SJCRH30 (cell line): ENCODE measurements around the gene MYOF. TPM values are rescaled to one million over a fixed set of nuclear protein-coding genes. Genes with fewer than 3 reads are reported as not detected.
"Not testable (repeated sequence)": the region's sequence is repeated elsewhere in the genome, so short reads cannot be mapped to it uniquely, and the experiment has no call there.

ENCODE experiments used
- DNase-seq, 2 experiments: peaks; one replicate each; pipeline ENCODE4 v3.0.0-alpha.2; 2015 to 2020
- H3K27ac ChIP-seq: fragments of 250-450 bp; sonication (Bioruptor Pico); 2 replicates; pipeline ENCODE4 v1.5.1; 2020; ENCODE audit warnings: mild to moderate bottlenecking, moderate library complexity
- H3K27me3 ChIP-seq: fragments of 250-450 bp; sonication (Bioruptor Pico); 2 replicates; pipeline ENCODE4 v1.5.1; 2020; ENCODE audit warnings: mild to moderate bottlenecking, moderate library complexity
- H3K36me3 ChIP-seq: fragments of 250-450 bp; sonication (Bioruptor Pico); 2 replicates; pipeline ENCODE4 v1.5.1; 2020; ENCODE audit warnings: mild to moderate bottlenecking, moderate library complexity
- H3K4me1 ChIP-seq: fragments of 250-450 bp; sonication (Bioruptor Pico); 2 replicates; pipeline ENCODE4 v1.5.1; 2020; ENCODE audit warnings: mild to moderate bottlenecking, moderate library complexity
- H3K4me3 ChIP-seq: fragments of 250-450 bp; sonication (Bioruptor Pico); 2 replicates; pipeline ENCODE4 v1.5.1; 2020; ENCODE audit warnings: mild to moderate bottlenecking, moderate library complexity
- H3K9me3 ChIP-seq: fragments of 250-450 bp; sonication (Bioruptor Pico); replicated peaks from 2 replicates; pipeline ENCODE4 v1.5.1; 2020; ENCODE audit warnings: mild to moderate bottlenecking, moderate library complexity
- total RNA-seq: library from RNA; depleted of rRNA; stranded (reverse); fragments of >200 nt; shearing (Covaris generic); gene quantifications from 2 replicates; pipeline ENCODE4 v1.2.3, GENCODE V29; 2014

The MYOF gene
- total RNA-seq, 1 experiment from 2014 or later = 4.2 TPM

DNA sequence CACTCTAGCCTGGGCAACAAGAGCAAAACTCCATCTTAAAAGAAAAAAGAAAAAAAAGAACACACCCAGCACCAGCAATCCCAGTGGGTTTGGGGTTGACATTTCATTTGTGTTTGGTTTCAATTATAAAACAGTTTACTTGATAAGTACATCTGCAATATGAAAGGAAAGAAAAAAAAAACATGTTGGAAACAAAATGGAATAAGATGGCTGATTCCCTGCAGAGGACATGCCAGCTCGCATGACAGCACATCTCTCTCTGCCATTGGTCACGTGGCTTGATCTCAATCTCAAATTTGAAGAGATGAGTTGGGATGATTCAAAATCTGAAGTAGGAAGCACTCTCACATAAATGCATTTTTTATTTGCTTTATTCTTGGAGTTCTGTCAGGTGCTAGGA lies 28.0 kb downstream of the MYOF start:
- H3K27ac ChIP-seq = no peak overlapping the region
- no peak for DNase-seq
- no peaks in the 10 kb centered on the region for H3K9me3 ChIP-seq
- no peaks in the 10 kb centered on the region for H3K27me3 ChIP-seq
- H3K4me1 ChIP-seq = peaks cover 8% of the 10 kb centered on the region
- H3K4me3 ChIP-seq = no peak overlapping the region
- no peaks in the 10 kb centered on the region for H3K36me3 ChIP-seq

- no peak for DNase-seq
- Histone ChIP-seq H3K4me3 (no peak overlapping the region), H3K27me3 (no peaks in the 10 kb centered on the region), H3K27ac (no peak overlapping the region), H3K9me3 (no peaks in the 10 kb centered on the region), H3K36me3 (no peaks in the 10 kb centered on the region), H3K4me1 (no peaks in the 10 kb centered on the region)
These were observed 30.0 kb downstream of the MYOF start for GRCh38 chr10:93452143-93452542.

DNA sequence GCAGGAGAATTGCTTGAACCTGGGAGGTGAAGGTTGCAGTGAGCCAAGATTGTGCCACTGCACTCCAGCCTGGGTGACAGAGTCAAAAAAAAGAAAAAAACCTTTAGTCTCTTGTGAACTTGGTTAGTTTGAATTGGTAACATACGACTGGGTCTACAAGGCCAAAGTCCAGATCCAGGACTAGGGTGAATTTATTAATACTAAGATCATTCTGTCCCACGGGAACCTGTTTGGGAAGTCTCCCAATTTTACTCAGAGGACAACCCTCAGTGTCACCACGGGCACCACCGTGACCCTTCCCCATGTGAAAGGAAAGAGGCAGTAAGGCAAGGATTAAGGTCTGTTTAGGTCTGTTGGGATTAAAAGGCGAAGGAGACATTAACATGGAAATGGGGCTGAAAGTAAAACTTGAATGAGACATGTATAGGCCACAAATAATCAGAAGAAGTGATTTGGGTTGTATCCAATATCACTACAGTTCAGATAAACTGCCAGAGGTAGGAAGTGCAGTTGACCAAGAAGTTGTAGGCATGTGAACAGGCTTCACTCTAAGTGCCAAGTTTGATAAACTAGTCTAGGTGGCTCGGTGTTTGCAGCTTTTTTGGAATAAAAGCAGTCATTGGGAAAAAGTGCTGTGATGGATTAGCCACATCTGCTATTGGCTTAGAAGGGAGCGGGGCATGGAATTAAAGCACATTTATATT lies 30.7 kb downstream of the MYOF start:
- no peak for DNase-seq
- no peaks in the 10 kb centered on the region for H3K4me1 ChIP-seq
- no peak overlapping the region for H3K27ac ChIP-seq
- H3K36me3 ChIP-seq = no peaks in the 10 kb centered on the region
- H3K27me3 ChIP-seq = no peaks in the 10 kb centered on the region
- no peak overlapping the region for H3K4me3 ChIP-seq
- no peaks in the 10 kb centered on the region for H3K9me3 ChIP-seq

DNA sequence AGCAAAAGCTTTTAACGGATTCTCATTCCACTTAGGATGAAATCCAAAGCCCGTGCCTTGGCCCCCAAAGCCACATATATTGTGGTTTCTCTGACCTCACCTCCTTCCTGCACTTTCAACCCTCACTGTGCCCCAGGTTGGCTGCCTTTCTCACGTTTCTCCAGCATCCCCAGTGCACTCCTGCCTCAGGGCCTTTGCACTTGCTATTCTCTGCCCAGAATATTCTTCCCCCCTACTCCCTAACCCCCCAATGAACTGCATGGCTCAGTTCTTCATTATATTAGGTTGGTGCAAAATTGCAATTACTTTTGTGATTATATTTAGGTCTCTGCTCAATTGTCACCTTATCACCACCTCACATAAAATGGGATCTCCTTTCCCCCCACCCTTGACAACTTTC lies 34.2 kb downstream of the MYOF start:
- Histone ChIP-seq H3K27me3 (no peaks in the 10 kb centered on the region), H3K4me1 (peaks cover 11% of the 10 kb centered on the region), H3K4me3 (no peak overlapping the region), H3K27ac (no peak overlapping the region), H3K36me3 (no peaks in the 10 kb centered on the region), H3K9me3 (no peaks in the 10 kb centered on the region)
- DNase-seq = no peak

GRCh38 chr10:93447019-93447418 lies 35.1 kb downstream of the MYOF start:
- no peak for DNase-seq
- Histone ChIP-seq H3K36me3 (no peaks in the 10 kb centered on the region), H3K27ac (no peak overlapping the region)

GRCh38 chr10:93445978-93446720 lies 36.0 kb downstream of the MYOF start:
- H3K4me1 ChIP-seq = peaks cover 11% of the 10 kb centered on the region
- H3K27ac ChIP-seq = no peak overlapping the region
- H3K9me3 ChIP-seq = no peaks in the 10 kb centered on the region
- no peaks in the 10 kb centered on the region for H3K27me3 ChIP-seq
- H3K4me3 ChIP-seq = no peak overlapping the region
- no peaks in the 10 kb centered on the region for H3K36me3 ChIP-seq
- DNase-seq = no peak

More at GRCh38 chr10:93447019-93447418, 35.1 kb downstream of the MYOF start:
- no peaks in the 10 kb centered on the region for H3K9me3 ChIP-seq
- H3K4me3 ChIP-seq = no peak overlapping the region
- no peaks in the 10 kb centered on the region for H3K27me3 ChIP-seq
- H3K4me1 ChIP-seq = peaks cover 11% of the 10 kb centered on the region

- DNase-seq = peak; percentile 93 to 94
- no peak overlapping the region for H3K4me3 ChIP-seq
- H3K27ac ChIP-seq = peak overlapping the region; percentile 26; the same call in 1 of the 2 replicates
These were observed 36.8 kb downstream of the MYOF start for GRCh38 chr10:93445097-93445960.

GRCh38 chr10:93443481-93443880 lies 38.7 kb downstream of the MYOF start:
- no peaks in the 10 kb centered on the region for H3K36me3 ChIP-seq
- DNase-seq = no peak
- no peak overlapping the region for H3K4me3 ChIP-seq
- H3K27ac ChIP-seq = no peak overlapping the region
- H3K27me3 ChIP-seq = no peaks in the 10 kb centered on the region
- H3K9me3 ChIP-seq = no peaks in the 10 kb centered on the region
- H3K4me1 ChIP-seq = peaks cover 11% of the 10 kb centered on the region

More at GRCh38 chr10:93445097-93445960, 36.8 kb downstream of the MYOF start:
- Histone ChIP-seq H3K4me1 (peaks cover 11% of the 10 kb centered on the region), H3K9me3 (no peaks in the 10 kb centered on the region), H3K27me3 (no peaks in the 10 kb centered on the region), H3K36me3 (no peaks in the 10 kb centered on the region)

- not testable (repeated sequence) for H3K9me3 ChIP-seq, H3K27me3 ChIP-seq, H3K4me3 ChIP-seq, DNase-seq, H3K36me3 ChIP-seq, H3K27ac ChIP-seq
- peaks cover 19% of the 10 kb centered on the region for H3K4me1 ChIP-seq
These were observed 39.4 kb downstream of the MYOF start for GRCh38 chr10:93442721-93443120.

DNA sequence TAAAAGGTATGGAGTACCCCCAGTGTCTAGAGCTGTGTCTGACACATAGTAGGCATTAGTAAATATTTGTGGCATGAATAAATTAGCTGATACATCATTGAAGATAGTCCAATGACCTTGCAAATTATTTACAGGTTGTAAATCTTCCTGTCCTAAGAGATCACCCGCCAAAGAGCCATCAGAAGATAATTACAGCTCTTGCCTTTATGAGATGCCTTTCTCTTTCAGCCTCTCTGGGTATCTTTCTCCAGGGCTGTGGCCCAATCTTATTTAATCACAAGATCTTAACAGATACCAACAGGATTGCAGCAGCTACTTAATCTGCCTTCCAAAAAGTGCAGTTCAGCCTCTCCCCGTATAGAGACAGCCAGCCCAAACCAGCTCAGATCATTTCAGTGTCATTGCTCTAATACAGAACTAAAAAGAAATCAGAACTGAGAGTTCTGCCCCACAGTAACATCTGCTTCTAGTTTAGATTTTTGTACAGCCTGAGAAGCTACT lies 41.5 kb downstream of the MYOF start:
- Histone ChIP-seq H3K36me3 (no peaks in the 10 kb centered on the region), H3K9me3 (no peaks in the 10 kb centered on the region), H3K4me1 (peaks cover 30% of the 10 kb centered on the region), H3K27ac (no peak overlapping the region), H3K27me3 (no peaks in the 10 kb centered on the region), H3K4me3 (no peak overlapping the region)
- DNase-seq = no peak

DNA sequence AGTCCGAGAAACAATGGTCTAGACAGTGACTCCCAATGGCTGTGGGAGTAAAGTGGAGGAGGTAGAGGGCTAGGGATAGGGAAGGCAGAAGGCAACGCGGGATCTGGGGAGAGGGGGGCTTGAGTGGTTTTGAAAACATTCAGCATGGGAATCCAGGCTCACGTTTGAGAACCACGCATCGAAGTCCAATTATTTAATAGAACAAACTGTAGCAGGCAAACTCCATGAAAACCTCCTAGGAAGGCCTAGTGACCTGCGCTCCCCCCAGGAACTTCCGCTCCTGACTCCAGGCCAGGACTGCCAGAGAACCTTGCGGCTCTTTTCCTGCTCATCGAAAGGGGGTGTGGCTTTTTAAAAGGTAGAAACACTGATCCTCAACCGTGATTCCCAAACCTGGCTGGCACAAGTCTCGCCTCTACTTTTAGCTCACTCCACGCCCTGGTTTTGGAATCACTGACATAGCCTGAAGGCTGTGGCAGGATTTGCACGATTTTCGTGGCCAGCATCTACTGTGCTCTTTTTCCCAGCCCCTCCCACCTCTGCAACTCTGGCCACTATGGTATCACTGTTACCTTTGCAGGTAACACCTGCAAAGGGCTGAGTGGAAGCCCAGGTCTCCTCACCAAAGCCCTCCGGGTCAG lies 43.4 kb downstream of the MYOF start:
- no peak overlapping the region for H3K4me3 ChIP-seq
- H3K36me3 ChIP-seq = no peaks in the 10 kb centered on the region
- H3K4me1 ChIP-seq = peaks cover 25% of the 10 kb centered on the region
- DNase-seq = no peak
- no peaks in the 10 kb centered on the region for H3K27me3 ChIP-seq
- no peaks in the 10 kb centered on the region for H3K9me3 ChIP-seq
- H3K27ac ChIP-seq = no peak overlapping the region

DNA sequence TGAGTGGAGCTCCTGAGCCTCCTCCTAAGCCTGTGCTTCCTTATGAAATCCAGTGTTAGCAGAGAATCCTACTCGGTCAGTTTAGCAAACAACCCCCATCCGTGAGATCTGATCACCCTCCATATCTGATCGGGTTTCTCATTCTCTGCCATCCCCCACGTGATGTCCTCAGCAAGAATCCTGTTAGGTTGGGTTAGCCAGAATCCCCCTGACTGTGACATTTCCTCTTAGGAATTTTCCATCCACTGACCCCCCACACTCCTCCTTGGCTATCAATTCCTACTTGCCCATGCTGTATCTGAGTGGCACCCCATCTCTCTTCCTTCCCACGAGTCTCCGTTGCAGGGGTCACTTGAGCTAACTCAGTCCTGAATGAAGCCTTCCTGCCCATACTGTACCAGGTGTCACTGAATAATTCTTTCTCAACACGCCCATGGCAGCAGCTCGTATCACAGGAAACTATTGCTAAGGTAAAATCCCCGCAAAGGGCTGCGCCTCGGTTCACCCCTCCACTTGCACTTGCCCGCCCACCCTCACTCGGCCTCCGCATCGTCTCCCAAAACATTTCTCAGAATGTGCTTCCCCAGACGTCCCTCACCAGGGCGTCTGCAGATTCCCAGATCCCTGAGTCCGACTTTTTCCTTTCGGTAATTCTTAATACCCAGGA lies 44.1 kb downstream of the MYOF start:
- Histone ChIP-seq H3K27me3 (no peaks in the 10 kb centered on the region), H3K9me3 (no peaks in the 10 kb centered on the region), H3K36me3 (no peaks in the 10 kb centered on the region), H3K27ac (peak overlapping the region; percentile 98), H3K4me3 (no peak overlapping the region), H3K4me1 (peaks cover 25% of the 10 kb centered on the region)
- no peak for DNase-seq

DNA sequence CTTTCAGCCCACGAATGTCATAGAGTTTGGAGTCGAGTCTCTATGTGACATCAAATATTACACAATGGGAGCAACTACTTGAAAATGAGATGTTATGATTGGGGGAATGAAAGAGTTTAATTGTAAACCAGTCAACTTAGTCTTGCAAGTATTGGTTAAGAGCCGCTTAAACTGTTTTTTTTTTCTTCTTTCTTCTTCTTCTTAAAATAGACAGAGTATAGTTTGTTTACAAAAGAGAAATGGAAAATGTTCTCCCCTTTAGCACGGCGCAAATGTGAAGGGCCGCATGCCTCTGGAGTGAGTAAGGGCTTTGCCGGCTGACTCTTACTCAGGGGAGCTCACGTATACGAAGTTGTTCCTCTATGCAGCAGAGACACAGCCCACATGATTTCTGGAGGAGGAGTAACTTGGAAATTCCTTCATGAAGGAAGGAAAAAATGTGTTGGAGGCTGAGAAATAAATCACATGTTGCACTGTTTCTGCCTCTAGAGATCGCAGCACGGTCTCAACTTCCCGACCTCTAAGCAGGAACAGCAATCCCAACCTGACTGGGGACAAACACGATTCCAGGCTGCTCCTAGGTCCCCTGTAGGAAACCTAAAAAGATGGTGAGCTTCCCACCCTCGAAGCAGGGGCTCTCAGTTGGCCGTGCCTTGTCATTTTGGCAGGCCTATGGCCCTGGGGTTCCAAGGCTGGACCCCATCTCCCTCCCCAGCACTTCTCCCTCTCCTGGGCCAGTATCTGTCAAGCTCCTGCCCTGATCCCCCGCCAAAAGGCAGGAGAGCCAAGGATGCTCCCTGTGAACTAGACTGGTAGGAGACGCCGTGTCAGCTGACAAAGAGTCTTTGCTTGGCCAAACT lies 44.8 kb downstream of the MYOF start:
- Histone ChIP-seq H3K4me3 (peak overlapping the region; percentile 50), H3K27ac (peak overlapping the region; percentile 98), H3K9me3 (no peaks in the 10 kb centered on the region), H3K36me3 (no peaks in the 10 kb centered on the region), H3K27me3 (no peaks in the 10 kb centered on the region), H3K4me1 (peaks cover 25% of the 10 kb centered on the region)
- DNase-seq = peak; percentile 69 to 78
